HepG2 (cell line): ENCODE data around the gene WWP2. TPM values are rescaled to one million over a fixed set of nuclear protein-coding genes. Genes with fewer than 3 reads are reported as not detected.

Experiments used
- ATAC-seq: fragments of 200-7000 bp; cut with Tn5 transposase; 3 replicates; pipeline ENCODE4 v1.9.1; 2020; ENCODE audit warnings: mild to moderate bottlenecking, moderate library complexity
- BruUV-seq: library from RNA; stranded (reverse); fragments of 400-500 nt; replicated peaks from 2 replicates; lab custom pipeline; 2021; lab: Mats Ljungman, UMichigan
- CTCF ChIA-PET: fragments of 300-600 bp; formaldehyde crosslinking; extraction: SDS; loops from one replicate; lab custom pipeline; 2021; ENCODE audit warnings: low total read pairs, inconsistent platforms, low intra/inter-chr PET ratio; lab: Yijun Ruan, JAX
- POLR2A ChIA-PET: fragments of 350-600 bp; sonication (Branson Sonifier 250); formaldehyde crosslinking; loops from one replicate; lab custom pipeline; 2020; ENCODE audit warnings: antibody characterized with exemption, inconsistent platforms; lab: Yijun Ruan, JAX
- DNase-seq: peaks from one replicate; pipeline ENCODE4 v3.0.0-alpha.2; 2015; ENCODE audit warnings: low spot score
- FAIRE-seq: peaks from 3 replicates; lab custom pipeline; 2011; peaks lifted over from hg19 to GRCh38; lab: Jason Lieb, UNC
- H2AFZ ChIP-seq: one replicate; pipeline ENCODE4 v1.6.1; 2011; ENCODE audit warnings: low read length, inconsistent platforms
- H3K27ac ChIP-seq: fragments of 300-600 bp; 3 replicates; pipeline ENCODE4 v1.8.0; 2011; ENCODE audit warnings: mixed run types, mild to moderate bottlenecking, mixed read lengths, low read length, inconsistent platforms; ENCODE audit not compliant: insufficient read depth; ENCODE audit errors: extremely low read length
- H3K27me3 ChIP-seq, 2 experiments: fragments of 200-600 bp in 1 of 2; 2 replicates in 1 of 2; 3 replicates in 1 of 2; pipeline versions ENCODE4 v1.6.0 to v1.8.0; 2011; ENCODE audit warnings: low read length in 2 of 2, mild to moderate bottlenecking in 2 of 2, moderate library complexity in 2 of 2, inconsistent platforms in 1 of 2; ENCODE audit not compliant: insufficient read depth in 2 of 2, control insufficient read depth in 1 of 2
- H3K36me3 ChIP-seq, 2 experiments: fragments of 200-600 bp in 1 of 2; replicated peaks in 1 of 2; 2 replicates in 1 of 2; 3 replicates in 1 of 2; pipeline versions ENCODE4 v1.5.1 to v1.8.0; 2011; ENCODE audit warnings: low read length in 2 of 2, inconsistent platforms in 1 of 2; ENCODE audit not compliant: insufficient read depth in 2 of 2, control insufficient read depth in 1 of 2
- H3K4me1 ChIP-seq: 2 replicates; pipeline ENCODE4 v1.5.1; 2012; ENCODE audit warnings: low read length, inconsistent platforms; ENCODE audit not compliant: insufficient read depth
- H3K4me2 ChIP-seq: 2 replicates; pipeline ENCODE4 v1.6.0; 2011; ENCODE audit warnings: low read depth, low read length, inconsistent platforms
- H3K4me3 ChIP-seq, 3 experiments: fragments of 200-600 bp in 1 of 3; sonication (generic), shearing (Covaris generic) in 1 of 3; replicated peaks in 1 of 3; 2 replicates each; pipeline ENCODE4 v1.5.1; 2011 to 2016; ENCODE audit warnings: low read length in 3 of 3, inconsistent platforms in 2 of 3, low read depth in 2 of 3, mild to moderate bottlenecking in 2 of 3, control low read depth in 1 of 3, mixed read lengths in 1 of 3; ENCODE audit not compliant: insufficient read depth in 1 of 3
- H3K79me2 ChIP-seq: one replicate; pipeline ENCODE4 v1.6.1; 2011; ENCODE audit warnings: low read length, inconsistent platforms; ENCODE audit not compliant: insufficient read depth
- H3K9ac ChIP-seq: 2 replicates; pipeline ENCODE4 v1.6.0; 2011; ENCODE audit warnings: mild to moderate bottlenecking, low read depth, low read length, inconsistent platforms; ENCODE audit not compliant: insufficient read depth
- H3K9me3 ChIP-seq: 2 replicates; pipeline ENCODE4 v1.5.1; 2012; ENCODE audit warnings: mild to moderate bottlenecking, low read length
- H4K20me1 ChIP-seq: 2 replicates; pipeline ENCODE4 v1.6.0; 2011; ENCODE audit warnings: inconsistent platforms, mild to moderate bottlenecking, low read length, moderate library complexity; ENCODE audit not compliant: insufficient read depth
- FUBP1 ChIP-seq: sonication (generic); formaldehyde crosslinking; IDR thresholded peaks from 2 replicates; pipeline ENCODE4 v1.5.1; 2020; ENCODE audit warnings: missing genetic modification reagents, mild to moderate bottlenecking, borderline replicate concordance
- HHEX ChIP-seq: IDR thresholded peaks from 2 replicates; pipeline ENCODE4 v1.6.1; 2016; ENCODE audit warnings: control low read depth
- PCBP1 ChIP-seq: fragments of 200-400 bp; formaldehyde crosslinking; IDR thresholded peaks from 2 replicates; pipeline ENCODE4 v1.6.1; 2017; ENCODE audit warnings: mild to moderate bottlenecking, low read depth, low read length, borderline replicate concordance
- POLR2AphosphoS2 ChIP-seq: IDR thresholded peaks from 2 replicates; pipeline ENCODE4 v1.6.1; 2011; ENCODE audit warnings: low read depth, low read length, improper control_type of control experiment
- SCMH1 ChIP-seq: sonication (generic); formaldehyde crosslinking; IDR thresholded peaks from 2 replicates; pipeline ENCODE4 v1.9.0; 2021; ENCODE audit warnings: missing genetic modification reagents, mild to moderate bottlenecking, borderline replicate concordance
- SNAPC4 ChIP-seq: sonication (generic); formaldehyde crosslinking; IDR thresholded peaks from 2 replicates; pipeline ENCODE4 v1.4.0; 2020; ENCODE audit warnings: mild to moderate bottlenecking, missing genetic modification reagents
- ZBTB20 ChIP-seq: sonication (generic); formaldehyde crosslinking; IDR thresholded peaks from 2 replicates; pipeline ENCODE4 v1.8.1; 2023; ENCODE audit warnings: missing genetic modification reagents, low read depth, mild to moderate bottlenecking, borderline replicate concordance
- ZNF124 ChIP-seq: sonication (generic); formaldehyde crosslinking; IDR thresholded peaks from 2 replicates; pipeline ENCODE4 v1.4.0; 2020; ENCODE audit warnings: missing genetic modification reagents
- WGBS: methylation state at CpG from one replicate; pipeline ENCODE4 v1.1.6; 2017; ENCODE audit warnings: low lambda C conversion rate; 5-methylcytosine and 5-hydroxymethylcytosine counted together
- in situ Hi-C: cut with HindIII; loops from 2 replicates; pipeline ENCODE4 v1.10.0; 2017; ENCODE audit warnings: low pct_unique_long_range_greater_than_20kb; ENCODE audit not compliant: extremely low pct_ligation_motif_present
- intact Hi-C: fragments of 100-400 bp; cut with micrococcal nuclease; formaldehyde crosslinking; loops from one replicate; pipeline ENCODE4 v1.10.0; 2022; ENCODE audit not compliant: unreplicated experiment
- polyA plus RNA-seq, 8 experiments: library from polyadenylated mRNA; depleted of rRNA in 3 of 8; stranded (reverse) in 7 of 8; unstranded in 1 of 8; fragments of >200 nt; fragmentation: Illumina TruSeq in 4 of 8; extraction: Trizol in 4 of 8; gene quantifications; 2 replicates each; pipeline versions ENCODE4 v1.2.1 to v1.2.3, GENCODE V29; 2011 to 2016; ENCODE audit warnings: low read depth in 4 of 8, missing spikeins in 1 of 8, mixed read lengths in 1 of 8; ENCODE audit not compliant: insufficient read depth in 1 of 8
- total RNA-seq, 5 experiments: library from RNA; depleted of rRNA; stranded (reverse); fragments of >200 nt; fragmentation: Illumina TruSeq; extraction: Trizol; gene quantifications; 2 replicates each; pipeline ENCODE4 v1.2.3, GENCODE V29; 2016; ENCODE audit warnings: low read depth in 1 of 5

The WWP2 gene
- total and polyA plus RNA-seq, 2 of the 13 experiments (the other 11 are each of a cell fraction or from before 2014, with no cell fraction given) = 11.4 to 28.2 TPM

DNA sequence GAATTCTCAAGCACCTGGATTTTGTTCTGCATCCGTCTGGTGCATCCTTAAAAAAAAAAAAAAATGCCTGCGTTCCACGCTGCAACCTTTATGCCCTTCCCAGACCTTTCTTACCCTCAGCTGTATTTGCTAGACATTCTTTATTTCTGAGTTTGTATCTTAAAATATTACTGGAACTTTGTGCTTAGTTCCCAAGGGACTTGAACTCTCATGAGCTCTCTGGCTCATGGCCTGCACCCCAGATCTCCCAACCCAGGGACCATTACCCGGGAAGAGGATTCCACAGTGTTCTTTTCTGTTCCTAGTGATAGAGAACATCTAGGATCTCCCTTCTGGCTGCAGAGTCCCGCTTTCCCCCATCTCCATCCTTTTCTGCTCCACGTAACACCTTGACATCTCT lies 160.1 kb downstream of the WWP2 start:
- no peak overlapping the region for H3K4me3 ChIP-seq
- FAIRE-seq = no peak
- H4K20me1 ChIP-seq = no peaks in the 10 kb centered on the region
- no peaks in the 10 kb centered on the region for H3K79me2 ChIP-seq
- no peak overlapping the region for H3K4me2 ChIP-seq
- ChIA-PET CTCF (no interaction called here), POLR2A (no interaction called here)
- DNase-seq = no peak
- no peak for ATAC-seq
- in situ Hi-C loops (no loop called here), intact Hi-C loops (no loop called here)
- no peaks in the 10 kb centered on the region for H3K9me3 ChIP-seq
- TF ChIP-seq ZNF124 (CRISPR knock-in tag) (no peak), HHEX (CRISPR knock-in tag) (no peak), ZBTB20 (CRISPR knock-in tag) (no peak), SNAPC4 (CRISPR knock-in tag) (no peak), SCMH1 (CRISPR knock-in tag) (no peak), POLR2AphosphoS2 (no peak), FUBP1 (no peak), PCBP1 (no peak)
- no peak overlapping the region for H2AFZ ChIP-seq
- H3K27me3 ChIP-seq = no peaks in the 10 kb centered on the region
- peaks cover 3 to 4% of the 10 kb centered on the region in 2 experiments; a peak in 2 of 5 replicates for H3K36me3 ChIP-seq
- no peak overlapping the region for H3K27ac ChIP-seq
- no peak overlapping the region for H3K9ac ChIP-seq
- no TSS peak for BruUV-seq
- peaks cover 27% of the 10 kb centered on the region for H3K4me1 ChIP-seq
- WGBS = 95% methylated on average over 6 of the region's 6 CpGs
